K562 (cell line): ENCODE measurements around the gene COMMD1.

Source experiments
- KLF1 ChIP-seq: fragments of 450-650 bp; IDR thresholded peaks from 2 replicates; pipeline ENCODE4 v1.6.1; 2016; ENCODE audit warnings: missing genetic modification characterization, missing compliant biosample characterization
- SMARCB1 ChIP-seq: IDR thresholded peaks from 2 replicates; pipeline ENCODE4 v1.6.1; 2011; ENCODE audit warnings: improper control_type of control experiment, low read depth; ENCODE audit not compliant: insufficient read length

GRCh38 chr2:62040926-62041325 is 135.5 kb downstream of the COMMD1 start:
- no peak for TF ChIP-seq SMARCB1
- TF ChIP-seq KLF1 (tag), result no peak
